Psoas muscle (tissue), 8 donors: ENCODE results near the gene NFE2L1. TPM values are rescaled to one million over a fixed set of nuclear protein-coding genes. Genes with fewer than 3 reads are reported as not detected.
A peak's percentile ranks its signal among the peaks of the same experiment; 100 is the strongest.

Experiments used
- ATAC-seq, 4 donors: fragments of 200-7000 bp; cut with Tn5 transposase; one replicate each; pipeline ENCODE4 v1.9.1; 2020; ENCODE audit warnings: moderate library complexity in 3 of 4, mild to moderate bottlenecking in 2 of 4
- DNase-seq, 2 donors: peaks; one replicate each; pipeline ENCODE4 v3.0.0-alpha.2; 2020
- H3K27ac ChIP-seq: fragments of 200-600 bp; one replicate; pipeline ENCODE4 v1.8.0; 2022
- H3K27me3 ChIP-seq, 3 donors: fragments of 200-600 bp in 1 of 3; one replicate each; pipeline versions ENCODE4 v1.6.1 to v1.8.0; 2013 to 2022; ENCODE audit warnings: low read length in 2 of 3, mild to moderate bottlenecking in 2 of 3, moderate library complexity in 1 of 3; ENCODE audit not compliant: insufficient read depth in 3 of 3
- H3K36me3 ChIP-seq, 2 donors: fragments of 200-600 bp in 1 of 2; one replicate each; pipeline versions ENCODE4 v1.6.1 to v1.8.0; 2013 to 2022; ENCODE audit warnings: low read depth in 1 of 2, mild to moderate bottlenecking in 1 of 2, moderate library complexity in 1 of 2; ENCODE audit not compliant: insufficient read depth in 1 of 2
- H3K4me1 ChIP-seq: fragments of 200-600 bp; one replicate; pipeline ENCODE4 v1.8.0; 2022
- H3K4me3 ChIP-seq: fragments of 200-600 bp; one replicate; pipeline ENCODE4 v1.8.0; 2022; ENCODE audit warnings: mild to moderate bottlenecking
- H3K9me3 ChIP-seq: fragments of 200-600 bp; one replicate; pipeline ENCODE4 v1.8.0; 2022
- CTCF ChIP-seq: fragments of 200-600 bp; IDR thresholded peaks from one replicate; pipeline ENCODE4 v1.8.0; 2022; ENCODE audit warnings: antibody characterized with exemption
- WGBS, 3 donors: extraction: QIAGEN DNeasy Blood & Tissue Kit; methylation state at CpG; one replicate each; pipeline versions ENCODE4 v1.1.6 to v1.1.7; 2013; 5-methylcytosine and 5-hydroxymethylcytosine counted together
- intact Hi-C, 2 donors: fragments of 100-400 bp; cut with DNase I; formaldehyde crosslinking; loops; one replicate each; pipeline versions ENCODE4 v1.11.0 to v1.14.2; 2022
- polyA plus RNA-seq, 3 donors: library from polyadenylated mRNA; stranded (reverse); fragments of 200-250 nt; gene quantifications; one replicate each; pipeline ENCODE4 v1.2.3, GENCODE V29; 2013
- total RNA-seq, 4 donors: library from RNA; stranded (reverse); fragmentation: NEBNext Ultra II Directional in 2 of 4; extraction: Animal tissue kit (Norgen Biotek cat#: 25700) in 2 of 4; gene quantifications; one replicate each; pipeline versions ENCODE4 v1.2.1 to v1.2.4, GENCODE V29; 2021 to 2023
- donor health status: healthy with polysubstance abuse.
- donor health status: DM: no; HTN: no; CAD: no; lungs with moderate emphysema.
- donor health status: Bipolar disorder and iron deficiency.
- donor health status: healthy.
- donor health status: DM: yes; HTN: yes; CAD: no.
- donor health status: DM: no; HTN: no; CAD: no.
- donor health status: DM: no; HTN: no; CAD: no.
- donor health status: DM: yes; HTN: yes; CAD: no.

NFE2L1 gene
- total and polyA plus RNA-seq, 7 donors, result 308 to 1,601 (median 1,124) TPM

GRCh38 chr17:48002916-48003416 is 45.2 kb upstream of the NFE2L1 start:
- 47 to 59% (median 54%) methylated on average over 7 of the region's 7 CpGs for WGBS, 3 donors
- intact Hi-C loops, result no loop called here
- Histone ChIP-seq H3K36me3 (no peaks in the 10 kb centered on the region), H3K27me3 (peaks cover 0 to 19% (median 3%) of the 10 kb centered on the region in 3 donors), H3K9me3 (no peaks in the 10 kb centered on the region), H3K4me1 (peaks cover 8% of the 10 kb centered on the region), H3K4me3 (no peak overlapping the region), H3K27ac (peak overlapping the region; percentile 53)
- no peak for TF ChIP-seq CTCF
- DNase-seq, result no peak
- ATAC-seq, result no peak

GRCh38 chr17:48003417-48004151 is 44.6 kb upstream of the NFE2L1 start:
- Histone ChIP-seq H3K4me3 (no peak overlapping the region), H3K4me1 (peaks cover 8% of the 10 kb centered on the region), H3K9me3 (no peaks in the 10 kb centered on the region), H3K36me3 (no peaks in the 10 kb centered on the region), H3K27me3 (peaks cover 0 to 19% (median 2%) of the 10 kb centered on the region in 3 donors), H3K27ac (no peak overlapping the region)
- DNase-seq, result no peak
- no peak for ATAC-seq
- TF ChIP-seq CTCF, result no peak
- intact Hi-C loops, result no loop called here
- WGBS, 3 donors, result 68 to 72% (median 71%) methylated on average over 16 to 17 of the region's 17 CpGs

- Histone ChIP-seq H3K4me3 (no peak overlapping the region), H3K4me1 (peaks cover 8% of the 10 kb centered on the region), H3K9me3 (no peaks in the 10 kb centered on the region), H3K36me3 (no peaks in the 10 kb centered on the region), H3K27ac (no peak overlapping the region), H3K27me3 (peaks cover 0 to 28% (median 2%) of the 10 kb centered on the region in 3 donors)
- intact Hi-C loops, result no loop called here
- TF ChIP-seq CTCF, result no peak
- ATAC-seq, result no peak
- 69 to 81% (median 71%) methylated on average over 3 of the region's 3 CpGs for WGBS, 3 donors
- no peak for DNase-seq
Observed at GRCh38 chr17:48004983-48005382, 43.2 kb upstream of the NFE2L1 start.

DNA sequence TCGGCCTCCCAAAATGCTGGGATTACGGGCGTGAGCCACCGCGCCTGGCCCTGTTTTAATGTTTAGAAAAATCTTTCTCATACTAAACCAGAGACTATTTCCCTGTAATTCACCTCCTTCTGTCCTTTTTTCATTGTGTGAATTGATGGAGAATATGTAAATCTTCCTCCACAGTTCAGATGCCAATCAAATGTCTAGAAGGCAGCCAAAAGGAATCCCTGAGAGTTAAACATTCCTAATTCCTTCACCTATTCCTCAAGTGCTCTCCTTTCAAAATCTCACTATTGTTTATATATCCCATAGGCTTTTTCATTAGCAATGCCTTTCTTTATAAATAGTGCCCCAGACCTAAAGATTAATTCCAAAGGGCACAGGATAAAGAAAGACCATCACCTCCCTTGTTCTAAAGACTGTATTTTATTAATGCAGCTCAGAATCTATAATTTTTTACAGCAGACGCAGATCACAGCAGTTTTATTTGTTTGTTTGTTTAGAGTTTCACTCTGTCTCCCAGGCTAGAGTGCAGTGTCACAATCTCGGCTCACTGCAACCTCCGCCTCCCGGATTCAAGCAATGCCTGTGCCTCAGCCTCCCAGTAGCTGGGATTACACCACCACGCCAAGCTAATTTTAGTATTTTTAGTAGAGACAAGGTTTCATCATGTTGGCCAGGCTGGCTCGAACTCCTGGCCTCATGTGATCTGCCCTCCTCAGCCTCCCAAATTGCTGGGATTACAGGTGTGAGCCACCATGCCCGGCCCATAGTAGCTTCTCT is 41.0 kb upstream of the NFE2L1 start:
- ATAC-seq (no peak), DNase-seq (no peak)
- intact Hi-C loops, result no loop called here
- 87 to 89% (median 87%) methylated on average over 12 of the region's 12 CpGs for WGBS, 3 donors
- no peak overlapping the region for H3K27ac ChIP-seq
- no peak for TF ChIP-seq CTCF
- H3K4me3 ChIP-seq, result no peak overlapping the region
- peaks cover 0 to 49% (median 4%) of the 10 kb centered on the region in 3 donors for H3K27me3 ChIP-seq
- no peaks in the 10 kb centered on the region for H3K36me3 ChIP-seq
- H3K4me1 ChIP-seq, result peaks cover 13% of the 10 kb centered on the region
- H3K9me3 ChIP-seq, result no peaks in the 10 kb centered on the region
